OCI-LY7 (cell line): Measurements from ENCODE around the gene FKBP1A. TPM values are rescaled to one million over a fixed set of nuclear protein-coding genes. Genes with fewer than 3 reads are reported as not detected.

Source experiments
- BruUV-seq: library from RNA; stranded (reverse); fragments of 400-500 nt; replicated peaks from 2 replicates; lab custom pipeline; 2021; lab: Mats Ljungman, UMichigan
- CTCF ChIA-PET: fragments of 300-600 bp; sonication (Branson Sonifier 250); formaldehyde crosslinking; loops from one replicate; lab custom pipeline; 2022; ENCODE audit warnings: antibody characterized with exemption; ENCODE audit not compliant: unreplicated experiment; lab: Charles Lee
- POLR2A ChIA-PET: fragments of 300-600 bp; sonication (Branson Sonifier 250); formaldehyde crosslinking; loops from one replicate; lab custom pipeline; 2022; ENCODE audit warnings: antibody characterized with exemption; lab: Charles Lee
- DNase-seq: peaks from one replicate; pipeline ENCODE4 v3.0.0-alpha.2; 2015; ENCODE audit warnings: low spot score
- H2AFZ ChIP-seq: fragments of 200-600 bp; sonication (generic), shearing (Covaris generic); 2 replicates; pipeline ENCODE4 v1.6.1; 2014; ENCODE audit warnings: mild to moderate bottlenecking, antibody characterized with exemption, low read length, moderate library complexity
- H3K27ac ChIP-seq: fragments of 200-600 bp; sonication (generic); 2 replicates; pipeline ENCODE4 v1.5.1; 2014; ENCODE audit warnings: mixed run types, low read depth, mild to moderate bottlenecking, moderate library complexity, low read length, inconsistent platforms; ENCODE audit not compliant: poor library complexity, severe bottlenecking
- H3K36me3 ChIP-seq: fragments of 200-600 bp; sonication (generic); 2 replicates; pipeline ENCODE4 v1.6.1; 2014; ENCODE audit warnings: mild to moderate bottlenecking, antibody characterized with exemption, low read length, moderate library complexity, mixed read lengths; ENCODE audit not compliant: insufficient read depth
- H3K4me1 ChIP-seq: fragments of 200-600 bp; sonication (generic); 2 replicates; pipeline ENCODE4 v1.5.1; 2014; ENCODE audit warnings: mild to moderate bottlenecking, low read length; ENCODE audit not compliant: insufficient read depth, poor library complexity, severe bottlenecking
- H3K4me2 ChIP-seq: fragments of 200-600 bp; sonication (generic); 2 replicates; pipeline ENCODE4 v1.6.1; 2014; ENCODE audit warnings: mild to moderate bottlenecking, low read length
- H3K4me3 ChIP-seq: fragments of 200-600 bp; sonication (generic); 2 replicates; pipeline ENCODE4 v1.5.1; 2014; ENCODE audit warnings: mild to moderate bottlenecking, low read depth, low read length; ENCODE audit not compliant: poor library complexity, severe bottlenecking
- H3K79me2 ChIP-seq: fragments of 200-600 bp; sonication (generic); 2 replicates; pipeline ENCODE4 v1.6.1; 2016; ENCODE audit warnings: low read depth, mild to moderate bottlenecking, low read length, moderate library complexity, mixed read lengths; ENCODE audit not compliant: insufficient read depth
- H3K9me2 ChIP-seq: fragments of 200-600 bp; sonication (generic); 2 replicates; pipeline ENCODE4 v1.6.1; 2016; ENCODE audit warnings: mild to moderate bottlenecking, low read length, mixed read lengths; ENCODE audit not compliant: insufficient read depth
- H3K9me3 ChIP-seq: fragments of 200-600 bp; sonication (generic); 2 replicates; pipeline ENCODE4 v1.6.1; 2014; ENCODE audit warnings: mild to moderate bottlenecking, mixed run types, low read length, mixed read lengths
- H4K20me1 ChIP-seq: fragments of 200-600 bp; sonication (generic); 2 replicates; pipeline ENCODE4 v1.6.1; 2014; ENCODE audit warnings: mild to moderate bottlenecking, antibody characterized with exemption, low read length, moderate library complexity, mixed read lengths; ENCODE audit not compliant: insufficient read depth
- EZH2phosphoT487 ChIP-seq: fragments of 200-600 bp; sonication (generic); IDR thresholded peaks from 2 replicates; pipeline ENCODE4 v1.6.1; 2018; ENCODE audit warnings: low read depth, borderline replicate concordance, mild to moderate bottlenecking, mixed run types, antibody characterized with exemption, low read length, moderate library complexity, mixed read lengths
- intact Hi-C: fragments of 100-400 bp; cut with micrococcal nuclease; formaldehyde crosslinking; loops from one replicate; pipeline ENCODE4 v1.10.0; 2022; ENCODE audit not compliant: unreplicated experiment
- total RNA-seq, 2 experiments: library from RNA; depleted of rRNA in 1 of 2; stranded (reverse); fragments of >200 nt in 1 of 2; shearing (Covaris generic) in 1 of 2; gene quantifications; 2 replicates each; pipeline ENCODE4 v1.2.3, GENCODE V29; 2014 to 2022
- TF ChIP-seq, protein P1 (sequence below): fragments of 200-600 bp; sonication (generic); conservative IDR thresholded peaks from 2 replicates; pipeline ENCODE4 v1.5.1; 2014; ENCODE audit warnings: mild to moderate bottlenecking, antibody characterized with exemption, low read length, moderate library complexity, mixed read lengths

The FKBP1A gene
- total RNA-seq, 2 experiments from 2014 or later, result 99.0 to 218 TPM

DNA sequence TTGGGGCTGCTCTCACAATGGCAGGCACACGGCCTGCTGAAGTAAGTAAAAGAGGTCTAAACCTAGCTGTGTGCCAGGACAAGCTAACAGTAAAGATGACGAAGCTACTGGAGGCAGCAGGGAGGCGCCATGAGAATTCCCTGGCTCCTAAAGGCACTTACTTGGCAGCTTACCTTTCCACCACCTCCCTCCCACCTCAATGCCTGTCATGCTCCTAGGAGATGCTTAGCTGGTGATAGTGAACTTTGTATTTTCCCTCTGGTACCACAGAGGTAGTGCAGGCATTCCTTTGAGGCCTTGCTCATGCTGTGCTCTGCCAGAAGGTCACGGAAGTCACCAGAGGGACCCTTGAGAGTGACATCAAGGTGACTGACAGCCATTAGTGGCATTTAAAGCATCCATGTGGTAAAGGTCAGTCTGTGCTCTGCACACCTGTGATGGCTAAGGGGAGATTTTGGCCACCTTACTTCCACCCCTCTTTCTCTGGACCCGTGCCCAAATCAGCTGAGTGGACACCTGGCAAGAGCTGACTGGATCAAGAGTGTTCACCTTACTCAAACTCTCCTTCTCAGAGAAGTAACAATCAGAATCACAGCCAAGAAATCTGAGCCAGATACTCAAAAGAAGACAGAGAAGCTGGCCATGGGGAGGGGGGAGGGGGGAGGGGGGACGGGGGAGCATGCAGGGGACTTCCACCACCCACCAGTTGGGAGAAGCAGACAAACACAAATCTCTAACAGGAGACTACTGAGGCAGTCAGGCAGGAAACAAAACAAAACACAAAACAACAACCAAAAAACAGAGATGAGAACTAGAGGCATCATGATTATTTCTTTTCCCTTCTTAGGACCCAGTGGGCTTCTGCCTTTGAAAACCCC is 2.9 kb downstream of the FKBP1A start:
- no peak for DNase-seq
- Histone ChIP-seq H3K4me3 (peak overlapping the region; percentile 91), H2AFZ (no peak overlapping the region), H3K79me2 (peaks cover 77% of the 10 kb centered on the region), H3K27ac (peak overlapping the region; percentile 6), H4K20me1 (peaks cover 56% of the 10 kb centered on the region), H3K4me2 (peak overlapping the region; percentile 98), H3K9me3 (no peaks in the 10 kb centered on the region), H3K36me3 (peaks cover 47% of the 10 kb centered on the region), H3K9me2 (no peaks in the 10 kb centered on the region), H3K4me1 (peaks cover 44% of the 10 kb centered on the region)
- intact Hi-C loops, result no loop called here
- TF ChIP-seq, protein P1, sequence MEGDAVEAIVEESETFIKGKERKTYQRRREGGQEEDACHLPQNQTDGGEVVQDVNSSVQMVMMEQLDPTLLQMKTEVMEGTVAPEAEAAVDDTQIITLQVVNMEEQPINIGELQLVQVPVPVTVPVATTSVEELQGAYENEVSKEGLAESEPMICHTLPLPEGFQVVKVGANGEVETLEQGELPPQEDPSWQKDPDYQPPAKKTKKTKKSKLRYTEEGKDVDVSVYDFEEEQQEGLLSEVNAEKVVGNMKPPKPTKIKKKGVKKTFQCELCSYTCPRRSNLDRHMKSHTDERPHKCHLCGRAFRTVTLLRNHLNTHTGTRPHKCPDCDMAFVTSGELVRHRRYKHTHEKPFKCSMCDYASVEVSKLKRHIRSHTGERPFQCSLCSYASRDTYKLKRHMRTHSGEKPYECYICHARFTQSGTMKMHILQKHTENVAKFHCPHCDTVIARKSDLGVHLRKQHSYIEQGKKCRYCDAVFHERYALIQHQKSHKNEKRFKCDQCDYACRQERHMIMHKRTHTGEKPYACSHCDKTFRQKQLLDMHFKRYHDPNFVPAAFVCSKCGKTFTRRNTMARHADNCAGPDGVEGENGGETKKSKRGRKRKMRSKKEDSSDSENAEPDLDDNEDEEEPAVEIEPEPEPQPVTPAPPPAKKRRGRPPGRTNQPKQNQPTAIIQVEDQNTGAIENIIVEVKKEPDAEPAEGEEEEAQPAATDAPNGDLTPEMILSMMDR, result no peak
- TF ChIP-seq EZH2phosphoT487, result no peak
- ChIA-PET POLR2A (no interaction called here), CTCF (no interaction called here)
- no TSS peak for BruUV-seq

DNA sequence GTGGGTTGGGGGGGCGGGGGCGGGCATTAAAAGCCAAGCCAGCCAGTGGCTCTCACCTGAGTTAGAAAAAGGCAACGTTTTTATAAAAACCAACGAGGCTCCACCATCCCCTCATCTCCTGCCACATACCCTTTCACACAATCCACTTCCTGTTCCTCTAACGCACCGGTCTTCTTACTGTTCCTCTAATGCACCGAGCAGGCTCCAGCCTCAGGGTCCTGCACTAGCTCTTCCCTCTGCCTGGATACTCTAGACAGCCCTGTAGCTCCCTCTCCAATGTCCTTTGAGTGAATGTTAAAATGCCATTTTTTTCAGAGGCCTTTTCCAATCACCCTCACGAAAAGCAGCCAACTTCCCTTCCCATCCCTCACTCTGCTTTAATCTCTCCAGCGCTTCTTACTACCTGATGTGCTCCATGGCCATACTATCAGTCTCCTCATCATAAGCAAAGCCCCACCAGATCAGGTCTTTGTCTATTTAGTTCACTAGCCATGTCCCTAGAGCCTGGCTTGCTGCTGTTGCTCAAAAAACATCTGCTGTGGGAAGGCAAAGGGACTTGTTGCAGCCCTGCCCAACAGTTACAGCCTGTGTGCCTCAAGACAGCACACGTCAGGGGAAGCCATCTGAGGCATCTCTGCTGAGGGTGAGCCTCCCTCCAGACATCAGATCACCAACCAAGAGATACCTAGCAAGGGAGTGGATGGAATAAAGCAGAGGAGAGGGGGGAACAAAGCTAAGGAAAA is 3.9 kb downstream of the FKBP1A start:
- BruUV-seq, result no TSS peak
- intact Hi-C loops, result no loop called here

More for the DNA sequence above, 3.9 kb downstream of the FKBP1A start:
- Histone ChIP-seq H2AFZ (no peak overlapping the region), H3K27ac (peak overlapping the region; percentile 6), H3K4me1 (peaks cover 43% of the 10 kb centered on the region), H3K9me2 (no peaks in the 10 kb centered on the region), H3K9me3 (no peaks in the 10 kb centered on the region), H3K36me3 (peaks cover 52% of the 10 kb centered on the region), H3K79me2 (peaks cover 87% of the 10 kb centered on the region), H4K20me1 (peaks cover 66% of the 10 kb centered on the region), H3K4me2 (peak overlapping the region; percentile 70), H3K4me3 (peak overlapping the region; percentile 37)
- ChIA-PET POLR2A (interaction anchor here (0.6 kb wide), 1 partner anchor 30 kb away, joined by 3 read pairs; no protein-coding TSS in a partner anchor), CTCF (interaction anchor here (1.0 kb wide), 1 partner anchor 38 kb away, joined by 3 read pairs; no protein-coding TSS in a partner anchor)
- DNase-seq, result no peak
- no peak for TF ChIP-seq EZH2phosphoT487
- TF ChIP-seq, protein P1, result no peak
